Mammary epithelial cell (primary cell): ENCODE data around the gene CD79B.

ENCODE experiments used
- CTCF ChIP-seq, 2 donors: IDR thresholded peaks in 1 of 2; conservative IDR thresholded peaks in 1 of 2; 2 replicates each; pipeline ENCODE4 v1.5.1; 2011 to 2012; ENCODE audit warnings: inconsistent platforms in 2 of 2, low read length in 2 of 2, mild to moderate bottlenecking in 2 of 2, control low read depth in 1 of 2, low read depth in 1 of 2; ENCODE audit not compliant: insufficient read depth in 1 of 2; ENCODE audit errors: extremely low read depth in 1 of 2
- EZH2 ChIP-seq: IDR thresholded peaks from 2 replicates; pipeline ENCODE4 v1.6.1; 2012; ENCODE audit warnings: low read length, inconsistent platforms, borderline replicate concordance

- TF ChIP-seq CTCF (conservative IDR thresholded peaks at IDR 0.05 in 1 of 2, IDR thresholded peaks at IDR 0.05 in 1 of 2; ENCODE audit: extremely low read depth in 1 of 2, insufficient read depth in 1 of 2, low read depth in 1 of 2, low read length in 2 of 2) = no peak
- TF ChIP-seq EZH2 = no peak
Measured at GRCh38 chr17:63914471-63914870, 17.7 kb downstream of the CD79B start.
